22Rv1 (cell line): ENCODE data around the gene SLC22A9.

ENCODE experiments used
- ZFX ChIP-seq: fragments of 450-650 bp; IDR thresholded peaks from 2 replicates; pipeline ENCODE4 v1.6.1; 2017; ENCODE audit warnings: antibody characterized with exemption, borderline replicate concordance
- TF ChIP-seq, protein P1 (sequence below): fragments of 450-650 bp; IDR thresholded peaks from 2 replicates; pipeline ENCODE4 v1.5.1; 2017; ENCODE audit warnings: mild to moderate bottlenecking

DNA sequence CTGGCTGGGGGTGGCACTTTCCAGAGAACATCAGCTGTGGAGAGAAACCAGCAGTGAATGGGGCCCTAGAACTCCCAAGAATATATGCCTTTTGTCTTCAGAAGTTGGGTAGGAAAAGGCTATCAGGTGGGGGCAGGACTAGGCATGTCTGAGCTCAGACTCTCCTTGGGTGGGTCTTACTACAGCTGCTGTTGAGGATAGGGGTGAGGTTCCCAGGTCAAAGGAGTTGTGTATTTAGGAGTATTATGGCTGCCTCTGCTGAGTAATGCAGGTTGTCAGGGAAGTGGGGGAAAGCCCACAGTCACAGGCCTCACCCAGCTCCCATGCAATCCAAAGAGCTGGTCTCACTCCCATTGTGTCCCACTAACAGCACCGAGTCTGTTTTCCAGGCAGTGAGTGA, 26.1 kb downstream of the SLC22A9 start:
- TF ChIP-seq, protein P1, sequence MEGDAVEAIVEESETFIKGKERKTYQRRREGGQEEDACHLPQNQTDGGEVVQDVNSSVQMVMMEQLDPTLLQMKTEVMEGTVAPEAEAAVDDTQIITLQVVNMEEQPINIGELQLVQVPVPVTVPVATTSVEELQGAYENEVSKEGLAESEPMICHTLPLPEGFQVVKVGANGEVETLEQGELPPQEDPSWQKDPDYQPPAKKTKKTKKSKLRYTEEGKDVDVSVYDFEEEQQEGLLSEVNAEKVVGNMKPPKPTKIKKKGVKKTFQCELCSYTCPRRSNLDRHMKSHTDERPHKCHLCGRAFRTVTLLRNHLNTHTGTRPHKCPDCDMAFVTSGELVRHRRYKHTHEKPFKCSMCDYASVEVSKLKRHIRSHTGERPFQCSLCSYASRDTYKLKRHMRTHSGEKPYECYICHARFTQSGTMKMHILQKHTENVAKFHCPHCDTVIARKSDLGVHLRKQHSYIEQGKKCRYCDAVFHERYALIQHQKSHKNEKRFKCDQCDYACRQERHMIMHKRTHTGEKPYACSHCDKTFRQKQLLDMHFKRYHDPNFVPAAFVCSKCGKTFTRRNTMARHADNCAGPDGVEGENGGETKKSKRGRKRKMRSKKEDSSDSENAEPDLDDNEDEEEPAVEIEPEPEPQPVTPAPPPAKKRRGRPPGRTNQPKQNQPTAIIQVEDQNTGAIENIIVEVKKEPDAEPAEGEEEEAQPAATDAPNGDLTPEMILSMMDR, result no peak
- no peak for TF ChIP-seq ZFX
